Suprapubic skin (tissue), 4 donors: ENCODE results near the gene MFSD12. TPM values are rescaled to one million over a fixed set of nuclear protein-coding genes. Genes with fewer than 3 reads are reported as not detected.

Experiments used
- DNase-seq, 2 donors: peaks; one replicate each; pipeline ENCODE4 v3.0.0-alpha.2; 2019; ENCODE audit warnings: low spot score in 2 of 2
- H3K27ac ChIP-seq: fragments of 200-600 bp; sonication (generic); one replicate; pipeline ENCODE4 v1.5.1; 2019
- H3K27me3 ChIP-seq: fragments of 200-600 bp; sonication (generic); one replicate; pipeline ENCODE4 v1.5.1; 2019
- H3K36me3 ChIP-seq: fragments of 200-600 bp; sonication (generic); one replicate; pipeline ENCODE4 v1.5.1; 2019
- H3K4me1 ChIP-seq: fragments of 200-600 bp; sonication (generic); one replicate; pipeline ENCODE4 v1.5.1; 2019
- H3K4me3 ChIP-seq: fragments of 200-600 bp; sonication (generic); one replicate; pipeline ENCODE4 v1.5.1; 2019; ENCODE audit warnings: mild to moderate bottlenecking
- H3K9me3 ChIP-seq: fragments of 200-600 bp; sonication (generic); one replicate; pipeline ENCODE4 v1.5.1; 2019
- EP300 ChIP-seq: sonication (generic); formaldehyde crosslinking; IDR thresholded peaks from one replicate; pipeline ENCODE4 v1.6.1; 2017; ENCODE audit warnings: antibody characterized with exemption
- POLR2A ChIP-seq, 2 donors: fragments of 450-650 bp; IDR thresholded peaks; one replicate each; pipeline ENCODE4 v1.6.1; 2017; ENCODE audit warnings: antibody characterized with exemption in 2 of 2, mild to moderate bottlenecking in 2 of 2, moderate library complexity in 2 of 2
- POLR2AphosphoS5 ChIP-seq, 3 donors: sonication (generic); formaldehyde crosslinking; IDR thresholded peaks; one replicate each; pipeline ENCODE4 v1.6.1; 2017; ENCODE audit warnings: antibody characterized with exemption in 3 of 3
- WGBS: methylation state at CpG from one replicate; pipeline ENCODE4 v1.1.5; 2018; 5-methylcytosine and 5-hydroxymethylcytosine counted together
- total RNA-seq, 4 donors: library from RNA; depleted of rRNA; stranded (reverse); fragments of >200 nt; gene quantifications; one replicate each; pipeline ENCODE4 v1.1.0, GENCODE V29; 2016
- TF ChIP-seq, protein P1 (sequence below), 2 donors: fragments of 200-600 bp in 1 of 2; fragments of 450-650 bp in 1 of 2; sonication (generic) in 1 of 2; IDR thresholded peaks; one replicate each; pipeline ENCODE4 v1.5.1; 2016 to 2019; ENCODE audit warnings: antibody characterized with exemption in 2 of 2, mild to moderate bottlenecking in 1 of 2, moderate library complexity in 1 of 2

The MFSD12 gene
- total RNA-seq, 4 donors from 2014 or later = 60.4 to 206 (median 119) TPM

DNA sequence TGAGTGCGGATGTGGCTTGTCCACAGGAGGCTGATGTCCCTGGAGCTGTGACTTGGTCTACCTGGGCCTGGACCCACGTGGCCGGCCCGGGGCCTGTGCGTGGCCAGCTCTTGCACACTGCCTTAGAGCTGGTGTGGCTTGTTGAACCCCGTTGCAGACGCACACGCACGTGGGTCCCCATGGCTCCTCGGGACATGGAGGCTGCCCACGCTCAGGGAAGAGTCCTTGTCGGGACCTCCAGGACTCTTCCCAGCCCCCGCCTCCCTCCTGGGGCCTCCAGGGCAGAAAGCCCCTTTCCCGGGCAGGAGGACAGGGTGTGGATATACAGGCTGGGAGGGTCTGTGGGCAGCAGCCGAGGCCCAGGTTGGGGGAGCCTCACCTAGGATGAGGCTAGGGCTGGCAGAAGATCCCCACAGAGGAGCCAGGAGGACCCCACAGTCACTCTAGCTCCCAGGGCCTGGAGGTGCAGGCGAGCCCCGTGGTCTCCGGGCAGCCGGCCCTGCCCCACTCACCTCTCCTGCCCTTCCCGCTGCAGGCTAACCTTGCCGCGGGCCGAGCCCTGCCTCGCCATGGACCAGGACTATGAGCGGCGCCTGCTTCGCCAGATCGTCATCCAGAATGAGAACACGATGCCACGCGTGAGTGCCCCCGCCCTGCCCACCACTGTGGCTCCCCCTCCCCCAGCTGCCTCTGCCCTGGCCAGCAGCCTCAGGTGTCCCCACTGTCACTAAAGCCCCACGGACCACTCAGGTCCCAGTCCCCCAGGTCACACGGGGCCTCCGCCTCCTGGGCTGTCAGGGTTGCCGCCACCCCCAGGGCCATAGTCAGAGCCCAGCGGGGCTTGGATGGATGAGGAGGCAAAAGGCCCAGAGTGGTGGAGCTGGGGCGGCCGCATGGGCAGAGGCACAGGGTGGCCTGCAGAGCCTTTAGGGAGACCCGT lies 34.7 kb downstream of the MFSD12 start:
- peaks cover 67% of the 10 kb centered on the region for H3K36me3 ChIP-seq
- TF ChIP-seq POLR2AphosphoS5 (IDR thresholded peaks at IDR 0.05) (no peak), EP300 (no peak), POLR2A (IDR thresholded peaks at IDR 0.05) (no peak)
- TF ChIP-seq, protein P1, sequence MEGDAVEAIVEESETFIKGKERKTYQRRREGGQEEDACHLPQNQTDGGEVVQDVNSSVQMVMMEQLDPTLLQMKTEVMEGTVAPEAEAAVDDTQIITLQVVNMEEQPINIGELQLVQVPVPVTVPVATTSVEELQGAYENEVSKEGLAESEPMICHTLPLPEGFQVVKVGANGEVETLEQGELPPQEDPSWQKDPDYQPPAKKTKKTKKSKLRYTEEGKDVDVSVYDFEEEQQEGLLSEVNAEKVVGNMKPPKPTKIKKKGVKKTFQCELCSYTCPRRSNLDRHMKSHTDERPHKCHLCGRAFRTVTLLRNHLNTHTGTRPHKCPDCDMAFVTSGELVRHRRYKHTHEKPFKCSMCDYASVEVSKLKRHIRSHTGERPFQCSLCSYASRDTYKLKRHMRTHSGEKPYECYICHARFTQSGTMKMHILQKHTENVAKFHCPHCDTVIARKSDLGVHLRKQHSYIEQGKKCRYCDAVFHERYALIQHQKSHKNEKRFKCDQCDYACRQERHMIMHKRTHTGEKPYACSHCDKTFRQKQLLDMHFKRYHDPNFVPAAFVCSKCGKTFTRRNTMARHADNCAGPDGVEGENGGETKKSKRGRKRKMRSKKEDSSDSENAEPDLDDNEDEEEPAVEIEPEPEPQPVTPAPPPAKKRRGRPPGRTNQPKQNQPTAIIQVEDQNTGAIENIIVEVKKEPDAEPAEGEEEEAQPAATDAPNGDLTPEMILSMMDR (IDR thresholded peaks at IDR 0.05) = no peak
- no peaks in the 10 kb centered on the region for H3K9me3 ChIP-seq
- H3K4me3 ChIP-seq = no peak overlapping the region
- H3K27me3 ChIP-seq = no peaks in the 10 kb centered on the region
- no peak overlapping the region for H3K27ac ChIP-seq
- DNase-seq = peak in 1 of 2 donors; percentile 58
- H3K4me1 ChIP-seq = peaks cover 19% of the 10 kb centered on the region
- 92% methylated on average over 28 of the region's 40 CpGs for WGBS

- TF ChIP-seq POLR2AphosphoS5 (IDR thresholded peaks at IDR 0.05) (no peak), POLR2A (IDR thresholded peaks at IDR 0.05) (no peak), EP300 (no peak)
- TF ChIP-seq, protein P1 (IDR thresholded peaks at IDR 0.05) = no peak
- WGBS = 73% methylated on average over 7 of the region's 7 CpGs
- Histone ChIP-seq H3K27me3 (no peaks in the 10 kb centered on the region), H3K36me3 (peaks cover 51% of the 10 kb centered on the region), H3K4me3 (no peak overlapping the region), H3K27ac (peak overlapping the region; percentile 22), H3K4me1 (peaks cover 19% of the 10 kb centered on the region), H3K9me3 (no peaks in the 10 kb centered on the region)
- DNase-seq = no peak
These were observed 36.3 kb downstream of the MFSD12 start for GRCh38 chr19:3521104-3521445.

GRCh38 chr19:3520166-3521103 lies 37.0 kb downstream of the MFSD12 start:
- 62% methylated on average over 22 of the region's 37 CpGs for WGBS
- peak overlapping the region; percentile 22 for H3K27ac ChIP-seq
- TF ChIP-seq, protein P1 (IDR thresholded peaks at IDR 0.05) = no peak
- TF ChIP-seq POLR2A (IDR thresholded peaks at IDR 0.05) (no peak), POLR2AphosphoS5 (IDR thresholded peaks at IDR 0.05) (no peak), EP300 (no peak)
- no peak overlapping the region for H3K4me3 ChIP-seq
- no peaks in the 10 kb centered on the region for H3K9me3 ChIP-seq
- H3K27me3 ChIP-seq = no peaks in the 10 kb centered on the region
- H3K36me3 ChIP-seq = peaks cover 45% of the 10 kb centered on the region
- peaks cover 19% of the 10 kb centered on the region for H3K4me1 ChIP-seq
- DNase-seq = peak in 1 of 2 donors; percentile 66

DNA sequence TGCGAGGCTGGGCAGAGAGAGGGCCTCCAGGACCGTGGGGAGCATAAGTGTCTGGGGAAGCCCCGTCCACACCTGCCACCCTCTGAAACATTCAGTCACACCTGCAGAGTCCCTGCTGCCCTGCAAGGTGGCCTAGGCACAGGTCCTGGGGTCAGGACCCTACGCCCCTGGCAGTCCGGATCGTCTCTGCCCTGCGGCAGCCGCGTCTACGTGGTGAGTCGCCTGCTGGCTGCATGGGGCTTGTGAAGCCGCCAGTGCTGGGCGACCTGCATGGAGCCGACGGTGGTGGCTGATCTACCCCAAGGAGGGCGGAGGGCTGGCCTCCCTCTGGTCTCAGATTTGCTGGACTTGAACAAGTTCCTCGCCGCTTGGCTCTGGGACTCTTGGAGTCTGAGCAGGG lies 38.3 kb downstream of the MFSD12 start:
- 74% methylated on average over 3 of the region's 18 CpGs for WGBS
- no peaks in the 10 kb centered on the region for H3K9me3 ChIP-seq
- no peak for TF ChIP-seq POLR2A (IDR thresholded peaks at IDR 0.05)
- TF ChIP-seq, protein P1 (IDR thresholded peaks at IDR 0.05) = no peak
- TF ChIP-seq POLR2AphosphoS5 (IDR thresholded peaks at IDR 0.05) = no peak
- TF ChIP-seq EP300 = no peak
- no peaks in the 10 kb centered on the region for H3K27me3 ChIP-seq
- peaks cover 35% of the 10 kb centered on the region for H3K36me3 ChIP-seq
- H3K27ac ChIP-seq = no peak overlapping the region
- DNase-seq = no peak
- peaks cover 19% of the 10 kb centered on the region for H3K4me1 ChIP-seq
- no peak overlapping the region for H3K4me3 ChIP-seq
